GM12875 (cell line): ENCODE data around the gene UGGT2.

Experiments
- H3K4me3 ChIP-seq: one replicate; pipeline ENCODE4 v1.5.1; 2011; ENCODE audit warnings: low read depth, low read length, control low read depth
- TF ChIP-seq, protein P1 (sequence below): IDR thresholded peaks from 2 replicates; pipeline ENCODE4 v1.5.1; 2011; ENCODE audit warnings: low read depth, mild to moderate bottlenecking, control low read depth, inconsistent platforms, low read length, moderate library complexity, borderline replicate concordance; ENCODE audit not compliant: insufficient read depth

UGGT2 gene

GRCh38 chr13:95898256-95898655 is 154.9 kb downstream of the UGGT2 start:
- no peak overlapping the region for H3K4me3 ChIP-seq
- TF ChIP-seq, protein P1, sequence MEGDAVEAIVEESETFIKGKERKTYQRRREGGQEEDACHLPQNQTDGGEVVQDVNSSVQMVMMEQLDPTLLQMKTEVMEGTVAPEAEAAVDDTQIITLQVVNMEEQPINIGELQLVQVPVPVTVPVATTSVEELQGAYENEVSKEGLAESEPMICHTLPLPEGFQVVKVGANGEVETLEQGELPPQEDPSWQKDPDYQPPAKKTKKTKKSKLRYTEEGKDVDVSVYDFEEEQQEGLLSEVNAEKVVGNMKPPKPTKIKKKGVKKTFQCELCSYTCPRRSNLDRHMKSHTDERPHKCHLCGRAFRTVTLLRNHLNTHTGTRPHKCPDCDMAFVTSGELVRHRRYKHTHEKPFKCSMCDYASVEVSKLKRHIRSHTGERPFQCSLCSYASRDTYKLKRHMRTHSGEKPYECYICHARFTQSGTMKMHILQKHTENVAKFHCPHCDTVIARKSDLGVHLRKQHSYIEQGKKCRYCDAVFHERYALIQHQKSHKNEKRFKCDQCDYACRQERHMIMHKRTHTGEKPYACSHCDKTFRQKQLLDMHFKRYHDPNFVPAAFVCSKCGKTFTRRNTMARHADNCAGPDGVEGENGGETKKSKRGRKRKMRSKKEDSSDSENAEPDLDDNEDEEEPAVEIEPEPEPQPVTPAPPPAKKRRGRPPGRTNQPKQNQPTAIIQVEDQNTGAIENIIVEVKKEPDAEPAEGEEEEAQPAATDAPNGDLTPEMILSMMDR: no peak

DNA sequence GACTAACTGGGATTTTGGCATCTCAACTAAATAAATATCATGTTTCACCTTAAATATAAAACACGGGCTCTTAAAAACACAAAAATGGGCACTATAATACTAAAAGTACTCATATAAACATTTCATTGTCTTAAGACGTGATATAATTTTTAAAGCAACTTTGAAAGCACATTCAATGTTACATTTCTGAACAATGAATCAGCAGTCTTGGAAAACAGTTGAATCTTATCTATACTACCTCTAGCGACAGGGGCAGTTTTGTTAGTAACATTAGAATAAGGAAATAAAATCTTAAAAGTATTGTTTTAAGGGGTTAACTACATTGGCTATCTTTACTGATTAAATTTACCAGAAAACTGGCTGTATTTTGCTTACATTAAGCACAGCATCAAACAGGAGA is 156.9 kb downstream of the UGGT2 start:
- TF ChIP-seq, protein P1: no peak
- H3K4me3 ChIP-seq: no peak overlapping the region

DNA sequence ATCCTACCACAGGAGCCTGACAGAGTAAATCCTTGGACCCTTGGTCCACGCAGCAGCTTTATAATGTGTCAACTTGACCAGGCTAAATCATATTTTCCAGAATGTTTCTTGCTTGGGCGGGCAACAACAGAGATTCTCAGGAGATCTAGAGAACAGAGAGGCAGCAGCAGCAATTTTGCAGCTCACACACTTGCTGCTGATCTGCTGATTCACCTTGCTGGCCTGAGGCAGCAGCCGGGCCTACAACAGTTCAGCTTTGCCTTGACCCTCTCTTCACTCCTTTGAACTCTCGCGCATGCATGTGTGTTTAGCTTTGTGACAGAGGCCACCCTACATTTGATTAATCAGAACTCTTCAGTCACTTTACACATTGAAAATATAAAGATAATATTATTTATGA is 159.3 kb downstream of the UGGT2 start:
- TF ChIP-seq, protein P1: no peak
- H3K4me3 ChIP-seq: no peak overlapping the region

- TF ChIP-seq, protein P1: no peak
- no peak overlapping the region for H3K4me3 ChIP-seq
Measured at GRCh38 chr13:95882121-95882520, 171.1 kb downstream of the UGGT2 start.

GRCh38 chr13:95880331-95880730 is 172.9 kb downstream of the UGGT2 start:
- H3K4me3 ChIP-seq: no peak overlapping the region
- TF ChIP-seq, protein P1: no peak

DNA sequence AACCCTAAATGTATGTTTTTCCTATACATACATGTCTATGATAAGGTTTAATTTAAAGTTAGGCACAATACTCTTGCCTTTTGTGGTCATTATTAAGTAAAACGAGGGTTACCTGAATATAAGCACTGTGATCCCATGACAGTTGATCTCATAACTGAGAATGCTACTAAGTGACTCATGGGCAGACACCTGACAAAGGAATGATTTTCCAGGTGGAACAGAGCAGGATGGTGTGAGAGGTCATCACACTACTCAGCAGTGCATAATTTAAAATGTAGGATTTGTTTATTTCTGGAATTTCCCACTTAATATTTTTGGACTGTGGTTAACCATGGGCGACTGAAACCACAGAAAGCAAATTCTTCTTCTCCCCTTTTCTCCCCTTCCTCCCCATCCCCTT is 178.9 kb downstream of the UGGT2 start:
- TF ChIP-seq, protein P1: no peak
- no peak overlapping the region for H3K4me3 ChIP-seq

GRCh38 chr13:95870421-95870820 is 182.8 kb downstream of the UGGT2 start:
- TF ChIP-seq, protein P1: no peak
- no peak overlapping the region for H3K4me3 ChIP-seq
